ENCODE measurements around the gene ENPP1. TPM values are rescaled to one million over a fixed set of nuclear protein-coding genes. Genes with fewer than 3 reads are reported as not detected.

ENPP1 gene
- total RNA-seq, 1 donor = 6.0 TPM

DNA sequence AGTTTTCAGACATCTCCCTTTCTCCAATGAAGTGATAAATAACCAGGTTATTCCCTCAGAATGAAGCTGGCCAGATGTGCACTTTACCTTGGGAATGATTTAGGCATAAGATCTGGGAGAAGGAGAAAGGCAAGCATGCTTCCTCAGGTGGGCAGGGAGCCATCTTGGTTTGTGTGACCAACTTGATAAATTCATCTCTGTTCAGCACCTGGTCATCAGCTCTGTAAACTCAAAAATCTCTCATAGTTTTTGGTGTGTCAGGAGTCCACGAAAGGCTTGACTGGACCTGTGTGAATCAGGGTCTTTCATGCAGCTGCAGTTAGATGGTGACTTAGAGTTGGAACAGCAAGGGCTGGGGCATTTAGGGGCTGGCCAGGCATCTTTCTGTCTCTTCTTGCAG, 24.5 kb downstream of the ENPP1 start:
- H3K4me3 ChIP-seq (ENCODE audit: low read depth, low read length) = no peak overlapping the region
- DNase-seq (ENCODE audit: low read depth) = no peak
- TF ChIP-seq, protein P1, sequence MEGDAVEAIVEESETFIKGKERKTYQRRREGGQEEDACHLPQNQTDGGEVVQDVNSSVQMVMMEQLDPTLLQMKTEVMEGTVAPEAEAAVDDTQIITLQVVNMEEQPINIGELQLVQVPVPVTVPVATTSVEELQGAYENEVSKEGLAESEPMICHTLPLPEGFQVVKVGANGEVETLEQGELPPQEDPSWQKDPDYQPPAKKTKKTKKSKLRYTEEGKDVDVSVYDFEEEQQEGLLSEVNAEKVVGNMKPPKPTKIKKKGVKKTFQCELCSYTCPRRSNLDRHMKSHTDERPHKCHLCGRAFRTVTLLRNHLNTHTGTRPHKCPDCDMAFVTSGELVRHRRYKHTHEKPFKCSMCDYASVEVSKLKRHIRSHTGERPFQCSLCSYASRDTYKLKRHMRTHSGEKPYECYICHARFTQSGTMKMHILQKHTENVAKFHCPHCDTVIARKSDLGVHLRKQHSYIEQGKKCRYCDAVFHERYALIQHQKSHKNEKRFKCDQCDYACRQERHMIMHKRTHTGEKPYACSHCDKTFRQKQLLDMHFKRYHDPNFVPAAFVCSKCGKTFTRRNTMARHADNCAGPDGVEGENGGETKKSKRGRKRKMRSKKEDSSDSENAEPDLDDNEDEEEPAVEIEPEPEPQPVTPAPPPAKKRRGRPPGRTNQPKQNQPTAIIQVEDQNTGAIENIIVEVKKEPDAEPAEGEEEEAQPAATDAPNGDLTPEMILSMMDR (IDR thresholded peaks at IDR 0.05; ENCODE audit: insufficient read depth, low read depth, low read length) = no peak

DNA sequence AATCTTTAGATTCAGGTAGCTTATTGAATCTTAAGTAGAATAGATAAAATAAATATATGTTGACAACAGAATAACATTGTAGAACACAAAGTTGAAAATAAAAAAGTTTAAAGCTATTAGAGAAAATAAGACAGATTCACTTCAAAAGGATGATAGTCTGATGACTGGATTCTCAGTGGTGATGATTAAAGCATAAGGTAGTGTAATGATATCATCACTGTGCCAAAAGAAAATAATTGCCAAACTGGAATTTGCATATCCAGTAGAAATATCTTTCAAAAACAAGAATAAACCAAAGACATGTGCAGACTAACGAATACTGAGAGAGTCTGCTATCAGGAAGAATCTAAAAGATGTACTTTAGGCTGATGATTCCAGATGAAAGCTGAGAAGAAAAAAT, 30.2 kb downstream of the ENPP1 start:
- TF ChIP-seq, protein P1 (IDR thresholded peaks at IDR 0.05; ENCODE audit: insufficient read depth, low read depth, low read length) = no peak
- no peak overlapping the region for H3K4me3 ChIP-seq (ENCODE audit: low read depth, low read length)
- DNase-seq (ENCODE audit: low read depth) = no peak

DNA sequence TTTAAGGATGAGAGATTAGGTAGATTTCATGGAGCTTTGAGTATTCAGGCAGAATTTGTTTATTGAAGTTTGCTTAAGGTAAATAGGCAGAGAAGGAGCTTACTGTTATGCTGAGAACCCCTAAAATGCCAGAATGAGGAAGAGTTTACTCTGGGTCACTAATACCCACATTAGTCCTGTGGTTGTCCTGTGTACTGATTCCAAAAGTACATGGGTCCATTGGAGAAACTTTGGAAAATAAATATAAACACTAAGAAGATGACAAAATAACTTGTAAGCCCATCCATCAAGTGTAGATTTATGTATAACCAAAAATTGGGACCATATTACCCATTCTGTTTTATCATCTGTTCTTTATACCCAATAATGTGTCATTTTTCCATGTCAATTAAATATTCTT, 31.6 kb downstream of the ENPP1 start:
- H3K4me3 ChIP-seq (ENCODE audit: low read depth, low read length) = no peak overlapping the region
- TF ChIP-seq, protein P1 (IDR thresholded peaks at IDR 0.05; ENCODE audit: insufficient read depth, low read depth, low read length) = no peak
- no peak for DNase-seq (ENCODE audit: low read depth)

DNA sequence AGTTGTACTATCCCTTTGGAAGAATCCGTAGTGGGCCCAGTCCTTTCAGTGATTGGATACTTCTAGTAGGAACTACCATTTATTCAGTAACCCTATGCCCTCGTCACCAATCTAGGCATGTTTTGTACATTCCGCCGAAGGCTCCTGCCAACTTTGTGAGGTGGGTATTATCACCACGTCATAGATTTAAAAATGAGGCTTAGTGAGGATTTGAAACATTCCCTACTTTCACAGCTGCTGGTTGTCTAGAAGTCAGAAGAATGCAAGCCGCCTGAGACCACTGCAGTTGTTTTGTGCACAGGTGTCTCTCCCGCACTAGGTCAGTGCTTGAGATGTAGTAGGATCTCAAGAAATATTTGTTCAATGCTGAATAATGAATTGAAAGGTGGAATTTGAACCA, 32.6 kb downstream of the ENPP1 start:
- TF ChIP-seq, protein P1 (IDR thresholded peaks at IDR 0.05; ENCODE audit: insufficient read depth, low read depth, low read length) = no peak
- no peak for DNase-seq (ENCODE audit: low read depth)
- no peak overlapping the region for H3K4me3 ChIP-seq (ENCODE audit: low read depth, low read length)

DNA sequence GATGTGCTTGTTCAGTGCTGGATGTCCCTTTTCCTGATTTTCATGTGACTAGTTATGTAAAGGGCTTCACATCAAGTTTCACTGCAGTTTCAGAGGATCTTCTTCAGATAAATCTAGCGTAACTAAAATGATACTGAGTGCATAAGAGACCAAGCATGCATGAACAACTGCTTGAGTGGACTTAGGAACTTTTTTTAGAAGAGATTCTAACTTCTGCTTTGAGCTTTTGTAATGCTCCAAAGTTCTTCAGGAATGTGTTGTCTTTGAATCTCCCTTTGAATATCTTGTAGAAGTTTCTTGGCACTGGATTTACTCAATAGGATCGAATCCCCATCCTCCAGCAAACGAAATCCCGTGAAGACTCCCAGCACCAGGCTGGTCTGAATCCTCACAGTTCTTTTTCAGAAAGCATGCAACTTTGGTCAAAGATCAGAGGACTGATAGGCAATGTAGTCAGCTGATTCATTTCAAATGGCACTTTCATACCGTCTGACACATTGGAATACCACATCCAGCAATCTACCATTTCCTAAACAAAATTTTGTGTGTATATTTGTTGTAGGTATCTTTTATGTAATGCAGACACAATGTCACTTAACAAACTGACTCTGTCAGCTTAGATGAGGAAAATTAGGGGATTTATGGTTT, 33.2 kb downstream of the ENPP1 start:
- H3K4me3 ChIP-seq (ENCODE audit: low read depth, low read length) = no peak overlapping the region
- no peak for DNase-seq (ENCODE audit: low read depth)
- TF ChIP-seq, protein P1 (IDR thresholded peaks at IDR 0.05; ENCODE audit: insufficient read depth, low read depth, low read length) = no peak

DNA sequence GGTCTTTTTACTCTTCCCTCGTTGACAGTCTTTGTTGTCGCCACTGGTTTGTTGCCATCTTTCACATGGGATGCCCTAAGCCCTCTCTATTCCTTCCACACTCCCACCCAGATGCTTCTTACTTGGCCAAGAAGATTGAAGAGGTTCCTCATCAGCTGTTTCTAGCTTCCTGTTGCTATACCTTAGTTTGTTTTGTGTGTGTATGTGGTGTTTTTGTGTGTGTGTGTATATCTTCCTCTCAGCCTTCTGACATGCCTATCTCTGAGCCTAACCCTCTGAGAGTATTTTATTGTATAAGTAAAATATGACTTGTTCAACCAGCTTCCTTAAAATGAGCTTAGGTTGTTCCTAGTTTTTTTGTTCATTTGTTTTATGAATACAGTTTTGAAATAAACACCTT, 35.9 kb downstream of the ENPP1 start:
- H3K4me3 ChIP-seq (ENCODE audit: low read depth, low read length) = no peak overlapping the region
- TF ChIP-seq, protein P1 (IDR thresholded peaks at IDR 0.05; ENCODE audit: insufficient read depth, low read depth, low read length) = no peak
- DNase-seq (ENCODE audit: low read depth) = no peak
